D721Med (cell line): ENCODE data around the gene RNU6-1.

Source experiments
- DNase-seq: peaks from one replicate; pipeline ENCODE4 v3.0.0; 2011; ENCODE audit warnings: low spot score; ENCODE audit not compliant: insufficient read length
- FAIRE-seq: peaks from 2 replicates; lab custom pipeline; 2011; peaks lifted over from hg19 to GRCh38; lab: Jason Lieb, UNC
- TF ChIP-seq, protein P1 (sequence below): IDR thresholded peaks from 2 replicates; pipeline ENCODE4 v1.5.1; 2012; ENCODE audit warnings: mild to moderate bottlenecking, control low read depth; ENCODE audit not compliant: insufficient read depth; ENCODE audit errors: missing control alignments

The RNU6-1 gene

DNA sequence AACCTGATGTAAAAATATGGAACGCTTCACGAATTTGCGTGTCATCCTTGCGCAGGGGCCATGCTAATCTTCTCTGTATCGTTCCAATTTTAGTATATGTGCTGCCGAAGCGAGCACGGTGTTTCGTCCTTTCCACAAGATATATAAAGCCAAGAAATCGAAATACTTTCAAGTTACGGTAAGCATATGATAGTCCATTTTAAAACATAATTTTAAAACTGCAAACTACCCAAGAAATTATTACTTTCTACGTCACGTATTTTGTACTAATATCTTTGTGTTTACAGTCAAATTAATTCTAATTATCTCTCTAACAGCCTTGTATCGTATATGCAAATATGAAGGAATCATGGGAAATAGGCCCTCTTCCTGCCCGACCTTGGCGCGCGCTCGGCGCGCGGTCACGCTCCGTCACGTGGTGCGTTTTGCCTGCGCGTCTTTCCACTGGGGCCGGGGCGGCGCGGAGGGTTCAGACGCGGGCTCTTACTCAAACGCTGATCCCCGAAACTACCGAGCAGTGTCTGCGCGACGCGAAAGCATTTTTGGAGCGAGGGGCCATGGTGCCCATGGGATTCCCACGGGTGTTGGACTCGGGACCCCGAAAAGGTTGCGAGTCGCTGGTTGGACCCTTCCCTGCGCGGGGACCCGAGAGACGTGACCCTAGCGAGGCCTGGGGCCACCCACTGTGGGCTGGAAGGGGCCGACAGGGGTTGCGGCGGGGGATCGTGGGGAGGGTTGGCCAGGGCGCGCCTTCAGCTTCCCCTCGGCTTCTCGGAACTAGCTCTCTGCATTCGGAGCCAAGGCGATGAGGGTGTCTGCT is at the start of gene RNU6-1:
TSS of gene RNU6-1 (minus strand) at position 117 of the 820 bp plus-strand sequence.
- FAIRE-seq (no peak), DNase-seq (peak; percentile 83)
- TF ChIP-seq, protein P1, sequence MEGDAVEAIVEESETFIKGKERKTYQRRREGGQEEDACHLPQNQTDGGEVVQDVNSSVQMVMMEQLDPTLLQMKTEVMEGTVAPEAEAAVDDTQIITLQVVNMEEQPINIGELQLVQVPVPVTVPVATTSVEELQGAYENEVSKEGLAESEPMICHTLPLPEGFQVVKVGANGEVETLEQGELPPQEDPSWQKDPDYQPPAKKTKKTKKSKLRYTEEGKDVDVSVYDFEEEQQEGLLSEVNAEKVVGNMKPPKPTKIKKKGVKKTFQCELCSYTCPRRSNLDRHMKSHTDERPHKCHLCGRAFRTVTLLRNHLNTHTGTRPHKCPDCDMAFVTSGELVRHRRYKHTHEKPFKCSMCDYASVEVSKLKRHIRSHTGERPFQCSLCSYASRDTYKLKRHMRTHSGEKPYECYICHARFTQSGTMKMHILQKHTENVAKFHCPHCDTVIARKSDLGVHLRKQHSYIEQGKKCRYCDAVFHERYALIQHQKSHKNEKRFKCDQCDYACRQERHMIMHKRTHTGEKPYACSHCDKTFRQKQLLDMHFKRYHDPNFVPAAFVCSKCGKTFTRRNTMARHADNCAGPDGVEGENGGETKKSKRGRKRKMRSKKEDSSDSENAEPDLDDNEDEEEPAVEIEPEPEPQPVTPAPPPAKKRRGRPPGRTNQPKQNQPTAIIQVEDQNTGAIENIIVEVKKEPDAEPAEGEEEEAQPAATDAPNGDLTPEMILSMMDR = no peak

DNA sequence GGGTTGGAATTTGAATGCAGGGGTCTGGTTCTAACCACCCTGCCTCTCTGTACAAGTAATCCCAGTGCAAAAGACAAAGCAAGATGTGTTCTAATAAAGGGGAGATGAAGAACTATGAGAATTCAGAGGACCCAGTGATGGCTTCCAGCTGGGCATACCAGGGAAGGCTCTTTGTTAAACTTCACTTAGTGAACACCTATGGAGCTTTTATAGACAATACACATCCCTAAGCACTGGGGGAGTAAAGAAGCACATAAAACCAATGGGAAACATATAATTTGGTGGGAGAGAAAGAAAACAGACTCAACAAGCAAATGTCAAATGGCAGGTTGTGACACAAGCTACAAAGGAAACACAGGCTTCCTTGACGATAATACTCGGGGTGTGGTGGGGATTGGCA is 47.9 kb upstream of the RNU6-1 start:
- TF ChIP-seq, protein P1 = no peak
- FAIRE-seq (no peak), DNase-seq (no peak)

DNA sequence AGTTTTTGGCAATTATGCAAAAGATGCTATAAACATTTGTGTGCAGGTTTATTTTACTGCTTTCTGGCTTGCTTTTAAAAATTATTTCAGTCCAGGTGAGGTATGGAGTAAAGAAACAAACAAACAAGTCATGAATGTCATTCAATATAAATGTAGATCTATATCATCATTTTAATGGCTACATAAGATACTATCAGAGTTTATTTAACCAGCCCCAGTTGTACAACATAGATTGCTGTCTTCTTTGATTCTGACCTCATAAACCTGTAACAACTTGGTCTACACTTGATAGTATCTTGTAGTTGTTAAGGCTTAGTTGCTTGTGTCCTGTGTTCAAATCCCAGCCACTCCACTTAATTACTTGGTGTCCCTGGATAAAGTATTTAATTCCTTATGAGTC is 46.0 kb upstream of the RNU6-1 start:
- TF ChIP-seq, protein P1 = no peak
- FAIRE-seq = no peak
- DNase-seq = no peak

DNA sequence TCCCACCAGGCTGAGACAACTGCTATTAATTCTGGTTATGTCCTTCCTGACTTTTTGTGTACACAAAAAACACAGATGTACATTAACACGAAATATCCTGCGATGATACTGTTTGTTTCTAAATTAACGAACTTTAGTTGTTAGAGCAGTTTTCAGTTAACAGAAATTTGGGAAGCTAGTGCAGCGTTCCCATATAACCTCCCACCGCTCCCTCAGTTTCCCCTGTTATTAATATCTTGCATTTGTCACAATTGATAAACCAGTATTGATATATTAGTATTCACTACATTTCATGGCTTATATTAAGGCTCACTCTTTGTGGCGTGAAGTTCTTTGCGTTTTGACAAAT is 45.3 kb upstream of the RNU6-1 start:
- DNase-seq (no peak), FAIRE-seq (no peak)

DNA sequence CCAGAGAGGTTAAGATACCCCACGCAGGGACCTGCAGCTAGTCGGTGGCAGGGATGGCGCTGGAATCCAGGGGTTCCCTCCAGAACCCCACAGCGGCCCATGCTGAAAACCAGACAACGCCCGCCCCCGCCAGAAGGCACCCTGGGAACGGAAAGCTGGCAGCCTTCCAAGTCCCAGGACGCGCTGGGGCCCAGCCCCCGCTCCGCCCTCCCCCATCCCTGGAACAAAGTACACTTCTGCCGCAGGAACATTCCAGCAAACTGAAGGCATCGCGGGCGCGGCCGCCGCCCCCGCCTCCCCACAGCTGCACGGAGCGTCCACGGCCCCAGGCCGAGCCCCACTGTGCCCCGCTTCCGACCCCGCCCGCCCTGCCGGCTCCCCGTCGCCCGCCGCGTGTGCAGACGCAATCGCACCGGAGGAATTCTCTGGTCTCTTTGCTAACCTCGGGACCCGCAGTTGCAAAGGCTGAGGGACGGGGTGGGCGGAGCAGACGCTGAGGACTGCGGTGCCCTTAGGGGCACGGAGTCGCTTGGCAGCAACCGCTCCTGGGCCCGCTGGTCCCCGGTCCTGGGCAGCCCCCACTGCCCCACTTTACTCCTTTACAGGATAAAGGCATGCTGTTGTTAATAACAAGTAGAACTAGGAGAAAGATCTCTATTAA is 44.8 kb upstream of the RNU6-1 start:
- FAIRE-seq (no peak), DNase-seq (peak; percentile 50)
- TF ChIP-seq, protein P1 = no peak

More for the DNA sequence above, 45.3 kb upstream of the RNU6-1 start:
- TF ChIP-seq, protein P1 = no peak

DNA sequence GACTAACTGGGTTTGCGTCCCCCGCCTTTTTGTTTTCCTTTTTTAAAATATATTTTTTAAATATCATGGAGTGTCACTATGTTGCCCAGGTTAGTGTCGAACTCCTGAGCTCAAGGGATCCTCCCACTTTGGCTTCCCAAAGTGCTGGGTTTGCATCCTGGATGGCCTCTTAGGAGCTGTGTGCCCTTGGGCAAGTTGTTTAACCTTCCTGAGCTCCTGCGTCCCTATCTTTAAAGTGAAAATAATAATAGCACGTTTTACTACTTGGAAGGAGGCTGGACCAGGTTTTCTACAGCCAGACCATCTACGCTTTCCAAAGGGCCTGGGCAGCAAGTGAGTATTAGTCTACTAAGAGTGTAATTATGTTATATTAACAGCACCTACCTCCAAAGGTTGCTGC is 44.2 kb upstream of the RNU6-1 start:
- TF ChIP-seq, protein P1 = no peak
- DNase-seq (no peak), FAIRE-seq (no peak)
